Hematopoietic multipotent progenitor cell treated with erythropoietin and hydrocortisone succinate and interleukin-3 and kit ligand, for 6 days (in vitro differentiated cells): ENCODE results near the gene NDUFB7.

Experiments used
- DNase-seq: peaks from one replicate; pipeline ENCODE4 v3.0.0-alpha.2; 2015

The NDUFB7 gene

DNA sequence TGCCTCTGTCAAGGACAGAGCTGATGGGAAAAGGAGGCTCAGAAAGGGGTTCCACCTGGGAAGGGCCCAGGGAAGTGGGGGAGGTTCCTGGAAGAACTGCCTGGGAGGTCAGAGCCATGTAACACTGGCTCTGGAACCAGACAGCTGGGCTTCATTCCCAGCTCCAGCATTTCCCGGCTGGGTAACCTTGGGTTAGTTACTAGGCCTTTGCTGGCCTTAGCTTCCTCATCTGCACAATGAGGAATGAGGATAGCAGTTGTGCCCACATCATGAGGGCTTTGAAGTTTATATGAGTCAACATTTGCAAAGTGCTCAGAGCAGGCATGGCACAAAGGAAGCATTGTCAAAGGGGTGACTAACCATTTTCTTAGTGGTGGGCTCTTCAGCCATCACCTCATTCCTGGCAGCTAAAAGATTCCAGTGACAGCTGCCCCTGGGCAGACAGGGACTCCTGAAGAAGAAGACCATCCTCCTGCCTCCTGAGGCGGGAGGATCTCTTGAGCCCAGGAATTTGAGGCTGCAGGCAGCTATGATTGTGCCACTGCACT lies 51.9 kb downstream of the NDUFB7 start:
- no peak for DNase-seq

- no peak for DNase-seq
Measured at GRCh38 chr19:14519245-14519859, 52.5 kb downstream of the NDUFB7 start.

DNA sequence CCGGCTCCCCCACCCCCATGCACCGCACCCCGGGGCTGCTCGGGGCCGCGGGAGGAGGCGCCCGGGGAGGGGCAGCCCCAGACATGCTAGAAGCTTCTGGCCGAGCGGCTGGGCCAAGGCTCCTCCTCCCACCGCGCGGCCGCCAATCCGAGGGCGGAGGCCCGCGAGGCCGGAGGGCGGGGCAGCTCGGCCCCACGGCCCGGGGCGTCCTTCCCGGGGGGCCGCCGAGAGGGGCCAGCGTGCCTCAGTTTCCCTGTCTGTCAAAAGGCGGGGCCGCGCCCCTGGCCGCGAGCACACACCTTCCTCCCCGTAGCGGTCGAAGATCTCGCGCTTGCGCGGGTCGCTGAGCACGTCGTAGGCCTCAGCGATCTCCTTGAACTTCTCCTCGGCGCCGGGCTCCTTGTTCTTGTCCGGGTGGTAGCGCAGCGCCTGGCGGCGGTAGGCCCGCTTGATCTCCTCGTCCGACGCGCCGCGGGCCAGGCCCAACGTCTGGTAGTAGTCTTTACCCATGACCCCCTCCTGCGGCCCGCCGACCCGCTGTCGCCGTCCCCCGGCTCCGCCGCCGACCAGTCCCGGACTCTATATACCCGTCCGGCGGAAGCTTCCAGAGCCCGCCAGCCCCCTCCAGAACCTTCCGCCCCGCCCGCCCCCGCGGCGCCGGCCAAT lies 53.9 kb downstream of the NDUFB7 start, which contains the start of gene DNAJB1:
TSS of gene DNAJB1 (minus strand) at position 558 of the 666 bp plus-strand sequence. CDS start at position 510, 48 bp downstream.
- peak; percentile 86 for DNase-seq

DNA sequence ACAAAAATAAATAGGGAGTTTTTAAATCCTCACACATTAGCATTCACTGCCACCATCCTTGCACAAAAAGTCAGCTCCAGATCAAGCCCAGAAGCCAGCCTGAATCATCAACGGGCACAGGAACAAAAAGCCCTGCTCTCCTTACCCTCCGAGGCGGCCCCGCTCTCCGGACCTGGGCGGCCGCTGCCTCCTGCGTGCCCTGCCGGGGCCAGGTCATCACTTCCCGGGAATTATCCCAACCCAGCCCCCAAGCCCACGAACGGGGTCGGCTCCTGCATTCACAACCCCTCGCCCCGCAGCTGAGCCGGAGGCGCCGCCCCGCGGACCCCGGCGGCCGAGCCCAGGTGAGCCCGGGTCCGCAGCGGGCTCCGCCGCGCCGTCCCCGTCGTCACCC lies 54.4 kb downstream of the NDUFB7 start:
- DNase-seq, result no peak

DNA sequence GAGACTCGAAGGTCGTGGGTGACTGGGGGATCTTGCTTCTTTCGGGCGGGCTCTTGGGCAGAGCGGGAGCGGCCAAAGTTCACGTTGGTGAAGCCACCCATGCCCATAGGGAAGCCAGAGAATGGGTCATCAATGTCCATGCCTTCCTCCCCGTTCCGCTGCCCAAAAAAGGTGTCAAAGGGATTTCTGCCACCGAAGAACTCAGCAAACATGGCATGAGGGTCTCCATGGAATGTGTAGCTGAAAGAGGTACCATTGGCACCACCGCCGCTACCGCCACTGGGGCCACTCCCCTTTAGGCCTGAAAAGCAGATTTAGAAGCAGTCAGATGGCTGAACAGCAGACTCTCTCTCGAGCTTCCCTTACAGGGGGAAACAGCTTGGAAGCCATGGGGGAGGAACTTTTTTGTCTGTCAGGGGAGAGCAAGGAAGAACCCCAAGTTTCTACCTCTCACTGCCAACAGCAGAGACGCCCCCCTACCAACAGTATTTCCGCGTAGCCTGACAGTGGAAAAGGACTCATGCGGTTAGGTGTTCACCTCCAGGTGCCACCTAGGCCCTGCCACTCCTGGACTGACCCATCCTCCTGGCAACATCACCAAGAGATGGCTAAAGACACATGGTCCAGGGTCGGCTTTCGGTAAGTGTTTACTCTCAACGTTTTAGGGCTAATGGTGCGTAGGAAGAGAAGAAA lies 55.0 kb downstream of the NDUFB7 start:
- peak; percentile 43 for DNase-seq
